SIG-M5 treated with dmso at 0.1 percent for 504 hours (cell line): ENCODE data around the gene TRIM2.

ENCODE experiments used
- DNase-seq: peaks from one replicate; lab custom pipeline; 2025; ENCODE audit not compliant: unreplicated experiment; lab: John Stamatoyannopoulos, UW

The TRIM2 gene

GRCh38 chr4:153246446-153247115 is 42.3 kb downstream of the TRIM2 start:
- no peak for DNase-seq

GRCh38 chr4:153247116-153247490 is 42.9 kb downstream of the TRIM2 start:
- DNase-seq, result no peak

GRCh38 chr4:153248641-153249198 is 44.5 kb downstream of the TRIM2 start:
- no peak for DNase-seq

GRCh38 chr4:153249199-153250041 is 45.2 kb downstream of the TRIM2 start:
- DNase-seq, result peak; percentile 51

GRCh38 chr4:153252122-153252521 is 47.9 kb downstream of the TRIM2 start:
- DNase-seq, result no peak

- DNase-seq, result no peak
Measured at GRCh38 chr4:153255233-153255632, 51.0 kb downstream of the TRIM2 start.

- no peak for DNase-seq
Measured at GRCh38 chr4:153257151-153257620, 52.9 kb downstream of the TRIM2 start.

- DNase-seq, result no peak
Measured at GRCh38 chr4:153257991-153258390, 53.7 kb downstream of the TRIM2 start.

GRCh38 chr4:153258750-153259149 is 54.5 kb downstream of the TRIM2 start:
- DNase-seq, result no peak

GRCh38 chr4:153259661-153260060 is 55.4 kb downstream of the TRIM2 start:
- DNase-seq, result no peak

- no peak for DNase-seq
Measured at GRCh38 chr4:153260132-153260531, 55.9 kb downstream of the TRIM2 start.

GRCh38 chr4:153260553-153261300 is 56.5 kb downstream of the TRIM2 start:
- no peak for DNase-seq

- DNase-seq, result no peak
Measured at GRCh38 chr4:153261461-153261860, 57.2 kb downstream of the TRIM2 start.

- no peak for DNase-seq
Measured at GRCh38 chr4:153261914-153262313, 57.7 kb downstream of the TRIM2 start.

- no peak for DNase-seq
Measured at GRCh38 chr4:153265306-153266047, 61.2 kb downstream of the TRIM2 start.

- DNase-seq, result no peak
Measured at GRCh38 chr4:153266988-153267387, 62.7 kb downstream of the TRIM2 start.

GRCh38 chr4:153267890-153268289 is 63.6 kb downstream of the TRIM2 start:
- no peak for DNase-seq

- no peak for DNase-seq
Measured at GRCh38 chr4:153268295-153268694, 64.1 kb downstream of the TRIM2 start.

- no peak for DNase-seq
Measured at GRCh38 chr4:153269218-153269990, 65.2 kb downstream of the TRIM2 start.

- no peak for DNase-seq
Measured at GRCh38 chr4:153270361-153270760, 66.1 kb downstream of the TRIM2 start.
